Measurements from ENCODE around the gene ADAMTS15. TPM values are rescaled to one million over a fixed set of nuclear protein-coding genes. Genes with fewer than 3 reads are reported as not detected.

ADAMTS15 gene
- total RNA-seq, result not detected

GRCh38 chr11:130448416-130449309 lies at the start of gene ADAMTS15:
TSS of gene ADAMTS15 (plus strand) at chr11:130448645. CDS start at chr11:130448974, 329 bp downstream.
- no peak for DNase-seq

DNA sequence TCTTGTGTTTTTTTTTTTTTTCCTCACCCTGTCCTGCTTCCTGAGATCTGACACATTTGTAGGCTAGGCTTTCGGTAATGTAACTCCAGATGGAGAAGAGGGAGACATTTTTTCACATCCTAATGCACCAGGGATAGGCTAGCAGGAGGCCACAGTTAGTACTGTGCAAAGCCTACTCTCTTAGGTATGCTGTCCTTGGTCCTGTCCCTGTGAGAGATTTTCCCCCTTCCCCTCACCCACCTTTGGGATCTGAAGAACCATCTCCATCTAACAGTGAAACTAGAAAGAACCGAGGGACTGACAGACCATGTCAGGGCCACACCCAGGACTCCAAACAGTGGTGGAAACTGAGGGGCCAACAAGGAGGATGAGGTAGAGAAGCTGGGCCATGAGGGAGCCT lies 49.2 kb upstream of the ADAMTS15 start:
- no peak for DNase-seq

DNA sequence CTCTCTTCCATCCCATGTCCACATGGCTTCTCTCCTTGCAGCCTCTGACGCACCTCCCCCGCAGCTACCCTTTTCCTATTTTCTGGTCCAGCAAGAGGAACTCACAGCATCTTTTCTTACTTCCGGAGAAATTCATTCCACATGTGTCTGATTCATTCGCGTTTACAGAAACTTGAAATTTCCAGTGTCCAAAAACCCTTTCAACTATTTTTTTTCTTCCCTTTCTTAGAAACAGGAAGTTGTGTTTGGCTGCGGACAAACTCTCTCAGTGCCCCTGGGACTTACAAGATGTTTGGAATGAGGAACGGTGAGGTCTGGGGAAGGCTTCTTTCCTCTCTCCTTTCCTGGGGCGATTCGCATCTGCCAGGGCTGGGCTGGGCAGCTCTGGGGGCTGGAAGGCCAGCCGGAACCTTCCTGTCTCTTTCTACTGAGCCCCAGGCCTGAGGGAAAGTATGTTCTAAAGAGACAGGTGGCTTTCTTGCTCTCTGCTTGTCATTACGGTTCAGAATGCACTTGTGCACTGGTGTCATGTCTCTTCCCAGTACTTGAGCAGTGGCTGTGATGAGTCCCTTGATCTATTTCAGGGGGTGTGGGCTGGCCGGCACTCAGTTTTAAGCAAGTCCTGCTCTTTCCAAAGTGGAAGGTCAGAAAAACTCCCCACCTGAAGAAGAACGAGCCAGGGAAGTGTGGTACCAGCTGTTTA lies 47.5 kb upstream of the ADAMTS15 start:
- DNase-seq, result no peak

DNA sequence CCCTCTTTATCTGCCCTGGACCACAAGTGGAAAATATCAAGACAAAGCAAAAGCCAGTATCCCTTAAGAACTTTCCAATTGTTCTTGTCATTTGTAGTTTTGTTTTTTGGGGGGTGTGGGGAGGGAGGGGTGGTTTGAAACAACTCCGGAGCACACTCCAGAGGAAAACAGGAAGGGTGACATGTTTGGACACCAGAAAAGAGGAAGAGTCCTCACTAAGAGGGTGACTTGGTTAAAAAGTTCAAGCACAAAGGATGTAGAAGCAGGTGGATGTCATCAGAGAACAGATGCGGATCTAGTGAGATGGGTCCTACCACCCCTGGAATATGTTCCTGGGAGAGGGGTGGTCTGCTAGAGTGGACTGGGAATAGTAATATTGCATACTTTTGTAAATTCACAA lies 45.9 kb upstream of the ADAMTS15 start:
- DNase-seq, result no peak

DNA sequence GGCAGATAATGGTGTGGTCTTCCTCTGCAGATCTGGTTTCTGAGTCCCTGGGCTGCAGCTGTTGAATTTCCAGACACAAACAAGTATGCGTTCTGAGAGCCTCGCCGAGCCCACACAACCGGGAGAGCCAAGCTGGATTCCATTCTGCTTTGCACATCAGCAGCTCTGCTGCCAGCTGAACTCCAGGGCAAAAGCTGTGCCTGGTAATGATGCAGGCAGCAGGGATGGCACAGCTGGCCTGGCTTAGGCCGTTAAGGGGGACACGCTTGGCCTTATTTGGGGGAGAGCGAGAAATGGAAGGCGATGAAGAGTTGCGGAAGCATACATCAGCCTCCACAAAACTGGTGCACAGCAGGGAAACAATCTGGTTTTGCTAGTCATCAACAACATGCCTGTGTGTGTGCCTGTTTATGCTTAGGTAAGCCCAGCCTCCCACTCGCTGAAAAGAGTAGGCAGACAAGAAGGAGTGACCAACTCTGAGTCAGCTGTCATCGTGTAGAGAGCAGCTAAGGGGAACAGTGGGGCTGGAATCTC lies 45.1 kb upstream of the ADAMTS15 start:
- no peak for DNase-seq

- DNase-seq, result no peak
Observed at GRCh38 chr11:130403967-130404366, 44.5 kb upstream of the ADAMTS15 start.

GRCh38 chr11:130404727-130405126 lies 43.7 kb upstream of the ADAMTS15 start:
- no peak for DNase-seq

DNA sequence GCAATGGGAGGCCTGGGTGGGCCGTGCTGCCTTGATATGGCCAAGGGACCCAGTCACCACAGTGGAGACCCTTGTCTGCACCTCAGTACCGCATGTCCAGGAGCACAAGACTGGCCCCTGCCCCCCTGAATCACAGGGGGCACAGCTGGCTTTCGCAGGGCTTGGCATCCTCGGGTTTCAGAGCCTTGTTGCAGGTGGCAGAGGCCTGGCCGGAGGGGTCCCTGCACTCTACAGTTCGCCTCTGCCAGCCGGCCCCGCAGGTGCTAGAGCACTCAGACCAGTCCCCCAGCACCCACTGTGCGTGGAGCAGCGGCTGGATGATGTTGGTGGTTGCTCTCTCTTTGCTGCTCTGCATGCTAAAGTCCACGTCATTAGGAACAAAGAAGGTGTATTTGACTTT lies 43.0 kb upstream of the ADAMTS15 start:
- DNase-seq, result no peak

DNA sequence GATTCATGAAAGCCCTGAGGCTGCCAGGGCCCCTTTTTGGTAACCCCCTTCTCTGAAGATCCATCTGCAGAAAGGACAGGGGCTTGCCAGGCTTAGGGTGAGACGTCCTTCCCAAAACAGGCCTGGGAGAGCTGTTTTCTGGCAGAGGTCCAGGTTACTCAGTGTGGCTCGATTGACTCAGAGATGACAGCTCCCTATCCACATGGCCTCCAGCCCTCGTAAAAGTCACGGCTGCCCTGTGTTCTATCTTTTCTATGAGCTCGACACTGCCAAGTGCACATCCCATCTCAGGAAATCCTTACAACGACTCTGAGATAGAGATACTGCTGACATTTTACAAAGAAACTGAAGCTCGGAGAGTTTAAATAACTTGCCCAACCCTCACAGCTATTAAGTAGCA lies 40.5 kb upstream of the ADAMTS15 start:
- no peak for DNase-seq

DNA sequence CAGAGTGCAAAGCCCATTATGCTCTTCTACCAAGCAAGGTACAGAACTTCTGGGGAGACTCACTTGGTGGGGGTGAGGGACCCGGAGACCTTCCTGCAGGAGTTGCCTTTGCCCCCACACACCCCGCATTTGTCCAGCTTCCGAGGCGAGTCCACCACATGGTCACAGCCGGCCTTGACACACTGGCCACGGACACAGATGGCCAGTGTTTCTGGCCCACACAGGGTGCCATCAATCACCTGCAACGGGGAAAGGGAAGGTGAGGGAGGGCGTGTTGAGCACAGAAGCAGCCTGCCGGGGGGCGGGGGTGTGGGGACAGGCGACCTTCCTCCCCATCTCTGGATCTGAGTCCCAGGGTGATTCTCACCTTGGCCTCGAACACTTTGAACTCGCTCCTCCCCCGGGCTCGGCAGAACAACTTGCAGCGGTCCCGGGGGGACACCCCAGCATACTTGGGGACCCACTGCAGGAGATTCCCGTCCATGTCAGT lies 40.0 kb upstream of the ADAMTS15 start:
- no peak for DNase-seq

DNA sequence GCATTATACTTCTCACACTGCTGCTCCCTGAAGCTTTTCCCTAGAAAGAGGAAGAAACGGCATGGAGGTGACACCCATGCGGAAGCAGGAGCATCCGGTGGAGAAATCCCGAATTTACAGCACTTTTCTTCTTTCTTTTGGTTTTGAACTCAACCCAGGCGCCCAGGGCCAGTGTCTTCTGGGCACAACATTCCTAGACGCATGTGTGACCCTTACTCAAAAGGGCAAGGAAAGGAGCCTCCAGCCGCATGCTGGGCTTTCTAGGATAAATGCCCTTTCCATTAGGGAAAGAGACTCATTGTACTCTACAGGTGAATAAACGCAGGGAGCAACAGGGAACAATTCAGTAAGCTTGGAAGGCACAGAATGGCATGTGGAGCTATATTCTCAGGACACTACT lies 39.5 kb upstream of the ADAMTS15 start:
- DNase-seq, result no peak

DNA sequence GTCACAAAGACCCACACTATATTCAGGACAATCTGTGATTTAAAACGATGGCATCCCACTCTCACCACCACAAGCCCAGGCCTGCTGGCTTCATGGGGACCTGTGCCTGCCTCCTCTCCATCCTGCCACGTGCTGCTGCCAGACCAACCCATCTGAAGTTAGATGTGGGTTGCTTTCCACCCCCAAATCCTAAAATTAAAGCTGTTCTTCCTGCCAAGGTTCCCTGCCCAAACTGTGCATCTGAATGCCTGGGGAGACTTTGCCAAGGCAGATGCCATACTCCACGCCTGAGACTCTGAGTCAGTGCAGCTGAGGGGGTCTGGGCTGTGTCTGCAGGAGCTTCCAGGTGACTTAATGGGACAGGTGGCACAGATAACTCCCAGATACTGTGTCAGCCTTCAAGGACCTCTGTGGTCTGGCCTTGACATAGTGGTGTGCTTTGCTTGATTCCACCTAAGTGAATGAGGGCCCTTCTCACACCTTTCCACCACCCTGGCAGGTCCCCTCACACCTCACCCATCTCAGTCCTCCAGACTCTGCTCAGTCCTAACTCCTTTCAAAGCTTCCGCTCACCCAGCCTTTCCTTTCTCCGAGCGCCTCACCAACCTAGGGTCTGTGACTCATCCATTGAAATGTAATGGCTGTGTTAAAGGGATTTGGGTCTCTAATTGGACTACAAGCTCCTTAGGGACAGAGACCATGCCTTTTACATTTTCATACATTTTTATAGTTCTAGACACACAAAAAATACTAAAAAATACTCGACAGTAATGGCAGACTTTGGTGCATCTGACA lies 38.7 kb upstream of the ADAMTS15 start:
- DNase-seq, result no peak

- DNase-seq, result no peak
Observed at GRCh38 chr11:130411223-130411622, 37.2 kb upstream of the ADAMTS15 start.

DNA sequence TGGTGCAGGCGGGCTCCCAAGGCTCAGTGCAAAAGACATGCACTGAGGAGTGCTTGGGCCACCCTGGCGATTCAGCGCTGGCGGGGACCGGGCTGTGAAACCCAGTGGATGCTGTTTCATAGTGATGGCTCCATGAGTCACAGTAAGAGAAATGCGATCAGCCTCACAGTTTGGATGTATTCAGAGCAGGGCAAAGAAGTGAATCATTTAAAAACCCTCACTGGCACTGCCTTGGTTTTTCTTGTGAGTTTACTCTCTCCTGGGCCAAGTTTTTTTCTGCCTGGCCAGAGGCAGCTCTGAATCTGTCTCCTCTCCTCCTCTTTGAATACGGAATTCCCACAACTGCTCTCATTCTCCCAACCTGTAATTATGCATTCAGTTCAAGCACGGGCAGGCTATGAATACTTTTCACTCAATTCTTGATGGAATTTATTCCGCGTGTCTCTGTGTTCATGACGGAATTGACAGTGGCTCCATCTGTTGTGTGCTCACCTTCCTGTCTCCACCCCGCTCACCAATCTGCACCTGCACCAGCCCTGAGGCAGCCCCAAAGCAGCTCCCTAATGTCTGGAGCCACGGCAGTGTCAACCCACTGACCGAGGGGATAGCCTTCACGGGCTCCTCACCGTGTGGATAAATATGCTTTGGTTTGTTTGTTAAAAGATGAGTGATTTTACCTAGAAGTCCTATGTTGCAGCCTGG lies 34.9 kb upstream of the ADAMTS15 start:
- no peak for DNase-seq

GRCh38 chr11:130414107-130415080 lies 34.1 kb upstream of the ADAMTS15 start:
- no peak for DNase-seq

- no peak for DNase-seq
Observed at GRCh38 chr11:130415731-130416529, 32.5 kb upstream of the ADAMTS15 start.

DNA sequence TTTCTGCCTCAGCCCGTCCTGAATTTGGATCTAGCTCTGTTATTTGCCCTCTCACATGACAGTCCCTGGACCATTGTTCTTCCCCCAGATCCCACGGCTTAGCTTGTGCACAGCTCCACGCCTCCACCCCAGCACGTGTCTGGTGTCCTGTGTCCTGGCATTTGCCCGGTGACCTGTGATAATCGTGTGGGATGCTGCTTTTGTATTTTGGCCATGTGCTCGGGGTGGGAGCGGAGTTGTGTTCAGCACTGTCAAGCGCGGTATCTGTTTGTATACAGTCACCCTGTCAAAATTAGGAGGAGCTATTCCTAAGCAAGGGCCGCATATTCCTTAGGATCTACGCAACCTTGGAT lies 31.9 kb upstream of the ADAMTS15 start:
- no peak for DNase-seq

DNA sequence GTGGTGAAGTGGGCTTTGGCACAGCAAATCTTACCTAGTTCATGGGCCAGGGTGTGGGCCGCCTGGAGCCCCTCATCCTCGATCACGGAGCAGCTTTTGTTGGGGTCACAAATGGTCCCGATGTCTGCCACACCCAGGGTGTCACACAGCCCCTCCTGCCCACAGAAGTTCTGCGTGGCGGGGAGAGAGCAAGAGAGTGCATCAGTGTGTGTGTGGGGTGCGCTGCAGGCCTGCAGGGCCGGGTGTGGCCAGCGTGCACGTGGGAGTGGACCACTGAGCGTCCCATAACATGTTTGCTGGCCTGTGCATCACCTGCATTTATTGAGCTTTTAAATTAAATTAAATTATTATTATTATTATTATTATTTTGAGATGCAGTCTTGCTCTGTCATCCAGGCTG lies 31.5 kb upstream of the ADAMTS15 start:
- DNase-seq, result no peak

GRCh38 chr11:130418210-130418609 lies 30.2 kb upstream of the ADAMTS15 start:
- no peak for DNase-seq

DNA sequence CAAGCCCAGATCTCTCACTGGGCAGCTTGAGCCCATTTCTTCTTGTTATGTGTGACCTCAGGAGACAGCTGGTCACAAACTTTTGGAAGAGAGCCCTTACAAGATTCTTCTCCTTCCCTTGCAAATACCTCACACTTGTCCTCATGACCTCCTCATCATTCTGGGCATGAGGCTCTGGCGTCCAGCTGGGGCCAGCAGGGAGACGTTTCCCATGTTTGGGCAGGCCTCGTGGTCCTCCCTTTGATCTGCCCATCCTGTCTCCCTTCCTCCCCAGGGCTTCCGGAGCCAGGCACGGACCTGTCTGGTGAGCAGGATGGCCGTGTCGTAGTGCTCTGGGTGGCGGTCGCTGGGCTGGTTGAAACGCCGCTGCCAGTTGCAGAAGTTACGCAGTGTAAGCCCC lies 29.7 kb upstream of the ADAMTS15 start:
- DNase-seq, result no peak
